ENCODE data around the gene RPL28. TPM values are rescaled to one million over a fixed set of nuclear protein-coding genes. Genes with fewer than 3 reads are reported as not detected.

The RPL28 gene
- total RNA-seq, 1 experiment from 2014 or later = 2,505 TPM

GRCh38 chr19:55387736-55388497, 2.2 kb downstream of the RPL28 start:
- Mint-ChIP-seq H3K9me3 (no peaks in the 10 kb centered on the region), H3K27ac (no peak overlapping the region), H3K4me3 (peak overlapping the region; percentile 100), H3K4me1 (peaks cover 64% of the 10 kb centered on the region), H3K36me3 (peaks cover 41% of the 10 kb centered on the region), H3K27me3 (ENCODE audit: low read depth) (peaks cover 5% of the 10 kb centered on the region; the same call in 1 of the 2 replicates)
- no peak for ATAC-seq
- ChIA-PET POLR2A (interaction anchor here (1.2 to 1.5 kb wide), 2 partner anchors 12 to 20 kb away, joined by 3 to 4 read pairs; partner anchors contain the start of gene UBE2S), CTCF (no interaction called here)
- no peak for TF ChIP-seq MLX (CRISPR knock-in tag; IDR thresholded peaks at IDR 0.05)
- peak; percentile 42; the same call in 1 of the 2 replicates for TF ChIP-seq ATF6 (CRISPR knock-in tag; IDR thresholded peaks at IDR 0.05)
- TF ChIP-seq AR (CRISPR knock-in tag; IDR thresholded peaks at IDR 0.05) = no peak
- no peak for TF ChIP-seq JAZF1 (CRISPR knock-in tag; IDR thresholded peaks at IDR 0.05)
- DNase-seq (ENCODE audit: low spot score) = no peak

- POLR2A ChIA-PET = interaction anchor here (1.1 to 2.3 kb wide), 3 partner anchors 11 to 50 kb away, joined by 4 to 6 read pairs (median 5); partner anchors contain the start of genes KMT5C and UBE2S
- CTCF ChIA-PET = interaction anchor here (0.9 to 2.1 kb wide), 4 partner anchors 10 to 63 kb away, joined by 3 to 8 read pairs (median 6); no protein-coding TSS in a partner anchor
- H3K4me1 Mint-ChIP-seq = peaks cover 67% of the 10 kb centered on the region
- DNase-seq (ENCODE audit: low spot score) (no peak), ATAC-seq (no peak)
- H3K36me3 Mint-ChIP-seq = peaks cover 41% of the 10 kb centered on the region
- no peaks in the 10 kb centered on the region for H3K27me3 Mint-ChIP-seq (ENCODE audit: low read depth)
- no peaks in the 10 kb centered on the region for H3K9me3 Mint-ChIP-seq
- H3K4me3 Mint-ChIP-seq = peak overlapping the region; percentile 13
- peak overlapping the region; percentile 51 for H3K27ac Mint-ChIP-seq
- TF ChIP-seq ATF2 (CRISPR knock-in tag; IDR thresholded peaks at IDR 0.05; ENCODE audit: borderline replicate concordance, low read depth) (no peak), ARID4B (CRISPR knock-in tag; IDR thresholded peaks at IDR 0.05; ENCODE audit: borderline replicate concordance) (peak; percentile 35; the same call in 1 of the 2 replicates), TEAD1 (CRISPR knock-in tag; IDR thresholded peaks at IDR 0.05) (no peak), ZNF281 (CRISPR knock-in tag; IDR thresholded peaks at IDR 0.05) (no peak), ETV6 (CRISPR knock-in tag; IDR thresholded peaks at IDR 0.05) (no peak), FOXK1 (CRISPR knock-in tag; IDR thresholded peaks at IDR 0.05) (no peak), ZNF671 (CRISPR knock-in tag; IDR thresholded peaks at IDR 0.05) (no peak), ZNF219 (CRISPR knock-in tag; IDR thresholded peaks at IDR 0.05; ENCODE audit: borderline replicate concordance) (0 out of 2 replicates have a peak, but pooled peaks have one; percentile 15)
These were observed 3.9 kb downstream of the RPL28 start for GRCh38 chr19:55389386-55390317.
